Erythroblast (primary cell): ENCODE data around the gene PABPC1L.

Experiments used
- GATA1 ChIP-seq: IDR thresholded peaks from 2 replicates; pipeline ENCODE4 v1.6.1; 2011; ENCODE audit warnings: low read depth, mild to moderate bottlenecking, control low read depth, low read length, moderate library complexity
- POLR2A ChIP-seq: IDR thresholded peaks from 2 replicates; pipeline ENCODE4 v1.6.1; 2011; ENCODE audit warnings: mild to moderate bottlenecking, low read length

GRCh38 chr20:44908987-44909871 is 631 bp upstream of the PABPC1L start:
- TF ChIP-seq POLR2A (no peak), GATA1 (no peak)
